Esophagus squamous epithelium (tissue), 5 donors: Measurements from ENCODE around the gene KPTN. TPM values are rescaled to one million over a fixed set of nuclear protein-coding genes. Genes with fewer than 3 reads are reported as not detected.

Experiments used
- DNase-seq: peaks from one replicate; lab custom pipeline; 2025; lab: John Stamatoyannopoulos, UW
- H3K27ac ChIP-seq, 4 donors: fragments of 200-600 bp; sonication (generic); one replicate each; pipeline ENCODE4 v1.5.1; 2016 to 2019; ENCODE audit warnings: mild to moderate bottlenecking in 1 of 4
- H3K27me3 ChIP-seq, 4 donors: fragments of 200-600 bp; sonication (generic); 1 replicate in 3 of 4; 2 replicates in 1 of 4; pipeline versions ENCODE4 v1.5.1 to v1.6.0; 2017 to 2021; ENCODE audit warnings: antibody characterized with exemption in 1 of 4
- H3K36me3 ChIP-seq, 3 donors: fragments of 200-600 bp; sonication (generic); one replicate each; pipeline ENCODE4 v1.5.1; 2016 to 2019
- H3K4me1 ChIP-seq, 3 donors: fragments of 200-600 bp; sonication (generic); one replicate each; pipeline ENCODE4 v1.5.1; 2017 to 2019
- H3K4me3 ChIP-seq, 4 donors: fragments of 200-600 bp; sonication (generic); 1 replicate in 3 of 4; 2 replicates in 1 of 4; pipeline ENCODE4 v1.5.1; 2016 to 2019; ENCODE audit warnings: mild to moderate bottlenecking in 2 of 4, moderate library complexity in 1 of 4
- H3K9me3 ChIP-seq, 3 donors: fragments of 200-600 bp; sonication (generic); one replicate each; pipeline ENCODE4 v1.5.1; 2016 to 2019
- POLR2A ChIP-seq, 4 donors: fragments of 450-650 bp; IDR thresholded peaks; one replicate each; pipeline ENCODE4 v1.6.1; 2017; ENCODE audit warnings: antibody characterized with exemption in 4 of 4, mild to moderate bottlenecking in 4 of 4, moderate library complexity in 3 of 4
- WGBS, 2 donors: methylation state at CpG; one replicate each; pipeline ENCODE4 v1.1.5; 2018; 5-methylcytosine and 5-hydroxymethylcytosine counted together
- intact Hi-C: fragments of 100-400 bp; cut with DNase I; formaldehyde crosslinking; loops from one replicate; pipeline ENCODE4 v1.15.0; 2022
- total RNA-seq, 4 donors: library from RNA; depleted of rRNA; stranded (reverse); fragments of >200 nt; gene quantifications; one replicate each; pipeline ENCODE4 v1.1.0, GENCODE V29; 2016
- TF ChIP-seq, protein P1 (sequence below), 6 experiments: fragments of 450-650 bp in 4 of 6; fragments of 200-600 bp in 2 of 6; sonication (generic) in 2 of 6; IDR thresholded peaks; one replicate each; pipeline ENCODE4 v1.5.1; 2016 to 2019; ENCODE audit warnings: antibody characterized with exemption in 6 of 6, mild to moderate bottlenecking in 4 of 6, moderate library complexity in 4 of 6
- donor health status: DM: yes; HTN: yes; CAD: no.

Gene KPTN
- total RNA-seq, 4 donors from 2014 or later: 5.6 to 9.4 (median 8.4) TPM

DNA sequence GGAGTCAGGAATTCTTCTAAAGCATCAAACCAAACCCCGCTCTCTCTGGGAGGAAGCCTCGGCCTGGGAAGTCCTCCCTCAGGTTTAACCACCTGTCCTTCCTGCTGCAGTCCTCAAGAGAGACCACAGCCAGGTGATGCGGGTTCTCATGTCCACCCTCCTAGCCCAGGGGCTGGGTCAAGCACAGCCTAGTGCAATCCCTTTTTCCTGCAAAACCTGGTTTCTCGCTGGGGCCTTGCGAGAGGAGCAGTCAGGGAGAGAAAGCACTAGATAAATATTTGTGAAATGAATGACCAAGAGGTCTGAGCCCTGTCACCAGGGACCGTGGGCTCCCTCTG is 14.7 kb downstream of the KPTN start:
- peaks cover 5 to 32% (median 9%) of the 10 kb centered on the region in 3 donors for H3K4me1 ChIP-seq
- TF ChIP-seq POLR2A (IDR thresholded peaks at IDR 0.05): no peak
- TF ChIP-seq, protein P1, sequence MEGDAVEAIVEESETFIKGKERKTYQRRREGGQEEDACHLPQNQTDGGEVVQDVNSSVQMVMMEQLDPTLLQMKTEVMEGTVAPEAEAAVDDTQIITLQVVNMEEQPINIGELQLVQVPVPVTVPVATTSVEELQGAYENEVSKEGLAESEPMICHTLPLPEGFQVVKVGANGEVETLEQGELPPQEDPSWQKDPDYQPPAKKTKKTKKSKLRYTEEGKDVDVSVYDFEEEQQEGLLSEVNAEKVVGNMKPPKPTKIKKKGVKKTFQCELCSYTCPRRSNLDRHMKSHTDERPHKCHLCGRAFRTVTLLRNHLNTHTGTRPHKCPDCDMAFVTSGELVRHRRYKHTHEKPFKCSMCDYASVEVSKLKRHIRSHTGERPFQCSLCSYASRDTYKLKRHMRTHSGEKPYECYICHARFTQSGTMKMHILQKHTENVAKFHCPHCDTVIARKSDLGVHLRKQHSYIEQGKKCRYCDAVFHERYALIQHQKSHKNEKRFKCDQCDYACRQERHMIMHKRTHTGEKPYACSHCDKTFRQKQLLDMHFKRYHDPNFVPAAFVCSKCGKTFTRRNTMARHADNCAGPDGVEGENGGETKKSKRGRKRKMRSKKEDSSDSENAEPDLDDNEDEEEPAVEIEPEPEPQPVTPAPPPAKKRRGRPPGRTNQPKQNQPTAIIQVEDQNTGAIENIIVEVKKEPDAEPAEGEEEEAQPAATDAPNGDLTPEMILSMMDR (IDR thresholded peaks at IDR 0.05): no peak
- WGBS, 2 donors: 18 to 23% methylated on average over 4 to 6 of the region's 6 CpGs
- no peaks in the 10 kb centered on the region for H3K9me3 ChIP-seq
- no peak for DNase-seq
- intact Hi-C loops: no loop called here
- no peak overlapping the region for H3K4me3 ChIP-seq
- H3K27me3 ChIP-seq: peaks cover 5 to 92% (median 8%) of the 10 kb centered on the region in 4 donors
- H3K36me3 ChIP-seq: no peaks in the 10 kb centered on the region
- H3K27ac ChIP-seq: peak overlapping the region in 1 of 4 donors; percentile 6

DNA sequence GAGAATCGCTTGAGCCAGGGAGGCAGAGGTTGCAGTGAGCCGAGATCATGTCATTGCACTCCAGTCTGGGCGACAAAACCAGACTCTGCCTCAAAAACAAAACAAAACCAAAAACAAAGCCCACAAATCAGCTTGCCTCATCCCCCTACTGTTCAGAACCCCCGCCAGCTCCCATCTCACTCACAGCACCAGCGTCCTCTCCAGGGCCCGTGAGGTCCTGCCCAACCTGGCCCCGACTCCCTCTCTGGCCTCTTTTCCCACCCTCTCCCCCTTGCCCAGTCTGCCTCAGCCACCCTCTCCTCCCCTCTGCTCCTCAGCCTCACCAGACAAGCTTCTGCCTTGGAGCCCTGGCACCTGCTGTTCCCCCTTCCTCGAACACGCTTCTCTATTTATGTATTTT is 16.1 kb downstream of the KPTN start:
- Histone ChIP-seq H3K4me1 (peaks cover 5 to 31% (median 9%) of the 10 kb centered on the region in 3 donors), H3K27me3 (peaks cover 5 to 93% (median 8%) of the 10 kb centered on the region in 4 donors), H3K36me3 (no peaks in the 10 kb centered on the region), H3K27ac (no peak overlapping the region), H3K9me3 (no peaks in the 10 kb centered on the region), H3K4me3 (no peak overlapping the region)
- TF ChIP-seq, protein P1 (IDR thresholded peaks at IDR 0.05): no peak
- TF ChIP-seq POLR2A (IDR thresholded peaks at IDR 0.05): no peak
- WGBS, 2 donors: 47% methylated on average over 9 of the region's 9 CpGs
- no peak for DNase-seq
- intact Hi-C loops: no loop called here

DNA sequence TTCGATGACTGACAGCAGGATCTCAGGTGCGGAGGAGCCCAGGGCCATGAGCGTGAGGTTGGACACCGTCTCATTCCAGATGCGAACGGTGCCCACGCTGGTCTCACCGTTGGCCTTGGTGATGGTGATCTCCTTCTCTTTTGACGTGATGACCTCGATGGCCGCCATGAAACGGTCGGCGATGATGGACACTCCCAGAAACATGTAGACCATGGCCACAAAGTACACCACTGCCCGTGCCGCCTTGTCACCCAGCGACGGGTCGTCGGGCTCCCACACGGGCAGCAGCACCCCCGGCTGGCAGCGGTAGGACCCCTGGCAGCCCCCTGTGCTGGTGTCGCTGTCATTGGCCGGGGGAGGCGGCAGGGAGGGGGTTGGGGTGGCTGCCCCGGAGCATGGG is 18.1 kb downstream of the KPTN start:
- Histone ChIP-seq H3K4me1 (peaks cover 0 to 13% (median 0%) of the 10 kb centered on the region in 3 donors), H3K36me3 (no peaks in the 10 kb centered on the region), H3K4me3 (no peak overlapping the region), H3K27ac (no peak overlapping the region), H3K9me3 (no peaks in the 10 kb centered on the region), H3K27me3 (peaks cover 0 to 89% (median 0%) of the 10 kb centered on the region in 4 donors)
- TF ChIP-seq, protein P1 (IDR thresholded peaks at IDR 0.05): no peak
- no peak for TF ChIP-seq POLR2A (IDR thresholded peaks at IDR 0.05)
- intact Hi-C loops: no loop called here
- WGBS, 2 donors: 82 to 90% methylated on average over 4 to 21 of the region's 27 CpGs
- DNase-seq: no peak

DNA sequence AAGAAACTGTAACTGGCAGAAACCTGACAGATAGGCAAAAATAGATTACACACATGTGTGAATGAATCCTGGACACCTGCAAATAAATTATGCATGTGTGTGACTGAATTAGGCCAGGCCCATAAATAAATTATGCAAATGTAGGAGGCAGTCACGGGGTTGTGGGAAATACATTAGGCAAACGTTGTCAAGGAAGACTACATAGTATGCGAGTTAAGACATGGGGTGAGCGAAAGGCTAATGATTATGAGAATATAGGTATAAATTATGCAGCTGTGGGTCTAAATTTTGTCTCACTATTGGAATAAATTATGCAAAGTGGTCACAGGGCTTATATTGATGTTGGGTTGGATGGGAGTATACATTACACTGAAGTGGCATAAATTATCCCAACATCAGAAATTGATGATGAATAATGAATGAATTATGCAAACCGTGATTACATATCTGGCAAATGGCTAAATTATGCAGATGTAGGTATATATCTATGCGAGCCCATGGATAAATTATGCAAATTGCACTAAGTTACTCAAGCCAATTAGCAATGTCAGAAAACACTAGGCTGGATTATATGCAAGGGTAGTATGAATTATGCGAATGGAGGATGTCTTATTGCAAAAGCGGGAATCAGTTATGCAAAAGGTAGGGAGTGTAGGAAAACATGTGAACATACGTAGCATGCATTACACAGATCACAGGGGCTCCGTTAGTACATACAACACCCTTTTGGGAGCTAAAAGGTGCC is 19.2 kb downstream of the KPTN start:
- WGBS, 2 donors: 56 to 59% methylated on average over 10 of the region's 10 CpGs
- intact Hi-C loops: no loop called here
- H3K4me3 ChIP-seq: no peak overlapping the region
- H3K27ac ChIP-seq: no peak overlapping the region
- TF ChIP-seq, protein P1 (IDR thresholded peaks at IDR 0.05): no peak
- no peak for TF ChIP-seq POLR2A (IDR thresholded peaks at IDR 0.05)
- no peaks in the 10 kb centered on the region for H3K36me3 ChIP-seq
- no peaks in the 10 kb centered on the region for H3K9me3 ChIP-seq
- peaks cover 0 to 4% (median 0%) of the 10 kb centered on the region in 3 donors for H3K4me1 ChIP-seq
- DNase-seq: no peak
- H3K27me3 ChIP-seq: peaks cover 0 to 89% (median 0%) of the 10 kb centered on the region in 4 donors

DNA sequence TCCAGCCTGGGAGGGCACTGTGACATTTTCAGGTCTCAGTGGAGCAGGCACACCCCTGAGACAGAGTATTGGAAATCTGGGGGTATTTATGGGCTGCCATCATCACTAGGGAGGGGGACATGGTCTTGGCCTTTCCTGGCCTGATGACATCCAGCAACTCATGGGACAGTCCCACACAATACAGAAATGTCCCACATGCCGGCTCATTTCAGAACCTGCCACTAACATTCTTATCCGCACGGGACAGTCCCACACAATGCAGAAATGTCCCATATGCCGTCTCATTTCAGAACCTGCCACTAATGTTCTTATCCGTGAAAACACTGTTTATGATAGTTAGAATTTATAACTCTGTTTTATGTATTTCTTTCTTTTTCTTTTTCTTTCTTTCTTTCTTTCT is 22.1 kb downstream of the KPTN start:
- H3K36me3 ChIP-seq: no peaks in the 10 kb centered on the region
- intact Hi-C loops: no loop called here
- H3K9me3 ChIP-seq: no peaks in the 10 kb centered on the region
- no peak overlapping the region for H3K27ac ChIP-seq
- 63 to 88% methylated on average over 5 of the region's 5 CpGs for WGBS, 2 donors
- peaks cover 3 to 7% (median 6%) of the 10 kb centered on the region in 3 donors for H3K4me1 ChIP-seq
- peaks cover 0 to 89% (median 0%) of the 10 kb centered on the region in 4 donors for H3K27me3 ChIP-seq
- no peak overlapping the region for H3K4me3 ChIP-seq
- DNase-seq: no peak
- TF ChIP-seq, protein P1 (IDR thresholded peaks at IDR 0.05): no peak
- no peak for TF ChIP-seq POLR2A (IDR thresholded peaks at IDR 0.05)
